ENCODE results near the gene RIMS4.

DNA sequence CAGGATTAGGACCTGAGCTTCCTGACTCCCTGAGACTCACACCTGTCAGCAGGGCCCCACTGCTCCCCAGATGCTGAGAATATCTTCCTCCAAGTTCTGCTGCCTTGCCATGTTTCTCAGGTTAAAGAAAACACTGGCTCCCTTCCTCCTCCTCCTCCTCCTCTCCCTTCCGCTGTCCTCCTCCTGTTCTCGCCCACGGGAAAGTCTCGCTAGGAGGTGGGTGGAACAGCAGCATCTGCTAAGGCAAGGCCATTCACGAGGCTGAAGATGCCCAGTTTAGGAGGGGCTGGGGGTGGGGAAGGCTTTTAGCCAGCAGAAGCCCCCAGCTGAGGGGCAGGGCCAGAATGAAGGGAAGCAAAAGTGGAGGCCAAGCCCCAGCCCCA, 40.9 kb downstream of the RIMS4 start:
- TF ChIP-seq, protein P1, sequence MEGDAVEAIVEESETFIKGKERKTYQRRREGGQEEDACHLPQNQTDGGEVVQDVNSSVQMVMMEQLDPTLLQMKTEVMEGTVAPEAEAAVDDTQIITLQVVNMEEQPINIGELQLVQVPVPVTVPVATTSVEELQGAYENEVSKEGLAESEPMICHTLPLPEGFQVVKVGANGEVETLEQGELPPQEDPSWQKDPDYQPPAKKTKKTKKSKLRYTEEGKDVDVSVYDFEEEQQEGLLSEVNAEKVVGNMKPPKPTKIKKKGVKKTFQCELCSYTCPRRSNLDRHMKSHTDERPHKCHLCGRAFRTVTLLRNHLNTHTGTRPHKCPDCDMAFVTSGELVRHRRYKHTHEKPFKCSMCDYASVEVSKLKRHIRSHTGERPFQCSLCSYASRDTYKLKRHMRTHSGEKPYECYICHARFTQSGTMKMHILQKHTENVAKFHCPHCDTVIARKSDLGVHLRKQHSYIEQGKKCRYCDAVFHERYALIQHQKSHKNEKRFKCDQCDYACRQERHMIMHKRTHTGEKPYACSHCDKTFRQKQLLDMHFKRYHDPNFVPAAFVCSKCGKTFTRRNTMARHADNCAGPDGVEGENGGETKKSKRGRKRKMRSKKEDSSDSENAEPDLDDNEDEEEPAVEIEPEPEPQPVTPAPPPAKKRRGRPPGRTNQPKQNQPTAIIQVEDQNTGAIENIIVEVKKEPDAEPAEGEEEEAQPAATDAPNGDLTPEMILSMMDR (conservative IDR thresholded peaks at IDR 0.05; ENCODE audit: low read length): no peak
- TF ChIP-seq EZH2phosphoT487 (IDR thresholded peaks at IDR 0.05; ENCODE audit: borderline replicate concordance): no peak
